ENCODE results near the gene TMEM45A.
"Not testable (repeated sequence)": the region's sequence is repeated elsewhere in the genome, so short reads cannot be mapped to it uniquely, and the experiment has no call there.

TMEM45A gene

DNA sequence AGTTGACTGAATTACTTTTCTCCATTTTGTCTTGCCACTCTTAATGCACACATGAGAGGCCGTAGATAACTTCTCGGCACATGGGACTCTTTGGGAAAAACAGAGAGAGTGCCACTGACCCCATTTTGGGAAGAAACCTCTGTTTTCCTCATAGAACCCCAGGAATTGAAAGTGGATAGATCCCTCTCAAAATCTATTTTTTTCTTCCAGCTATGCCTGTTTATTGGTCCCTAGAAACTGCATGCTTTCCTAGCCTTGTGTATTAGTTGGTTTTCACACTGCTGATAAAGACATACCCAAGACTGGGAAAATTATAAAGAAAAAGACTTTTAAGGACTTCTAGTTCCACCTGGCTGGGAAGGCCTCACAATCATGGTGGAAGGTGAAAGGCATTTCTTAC lies 23.7 kb upstream of the TMEM45A start:
- H3K4me3 ChIP-seq (ENCODE audit: low read depth, low read length), result no peak overlapping the region
- H3K27ac ChIP-seq, result no peak overlapping the region
- no peak overlapping the region for H3K9ac ChIP-seq
- no peaks in the 10 kb centered on the region for H3K36me3 ChIP-seq (ENCODE audit: control insufficient read depth, insufficient read depth, low read length)
- H3K4me2 ChIP-seq (ENCODE audit: low read length), result no peak overlapping the region
- H2AFZ ChIP-seq, result no peak overlapping the region
- H3K9me3 ChIP-seq (ENCODE audit: control insufficient read depth, low read length), result no peaks in the 10 kb centered on the region
- no peaks in the 10 kb centered on the region for H3K79me2 ChIP-seq
- H3K4me1 ChIP-seq, result no peaks in the 10 kb centered on the region
- TF ChIP-seq, protein P1, sequence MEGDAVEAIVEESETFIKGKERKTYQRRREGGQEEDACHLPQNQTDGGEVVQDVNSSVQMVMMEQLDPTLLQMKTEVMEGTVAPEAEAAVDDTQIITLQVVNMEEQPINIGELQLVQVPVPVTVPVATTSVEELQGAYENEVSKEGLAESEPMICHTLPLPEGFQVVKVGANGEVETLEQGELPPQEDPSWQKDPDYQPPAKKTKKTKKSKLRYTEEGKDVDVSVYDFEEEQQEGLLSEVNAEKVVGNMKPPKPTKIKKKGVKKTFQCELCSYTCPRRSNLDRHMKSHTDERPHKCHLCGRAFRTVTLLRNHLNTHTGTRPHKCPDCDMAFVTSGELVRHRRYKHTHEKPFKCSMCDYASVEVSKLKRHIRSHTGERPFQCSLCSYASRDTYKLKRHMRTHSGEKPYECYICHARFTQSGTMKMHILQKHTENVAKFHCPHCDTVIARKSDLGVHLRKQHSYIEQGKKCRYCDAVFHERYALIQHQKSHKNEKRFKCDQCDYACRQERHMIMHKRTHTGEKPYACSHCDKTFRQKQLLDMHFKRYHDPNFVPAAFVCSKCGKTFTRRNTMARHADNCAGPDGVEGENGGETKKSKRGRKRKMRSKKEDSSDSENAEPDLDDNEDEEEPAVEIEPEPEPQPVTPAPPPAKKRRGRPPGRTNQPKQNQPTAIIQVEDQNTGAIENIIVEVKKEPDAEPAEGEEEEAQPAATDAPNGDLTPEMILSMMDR (IDR thresholded peaks at IDR 0.05), result no peak
- no peaks in the 10 kb centered on the region for H3K27me3 ChIP-seq (ENCODE audit: control insufficient read depth, insufficient read depth, low read length)

DNA sequence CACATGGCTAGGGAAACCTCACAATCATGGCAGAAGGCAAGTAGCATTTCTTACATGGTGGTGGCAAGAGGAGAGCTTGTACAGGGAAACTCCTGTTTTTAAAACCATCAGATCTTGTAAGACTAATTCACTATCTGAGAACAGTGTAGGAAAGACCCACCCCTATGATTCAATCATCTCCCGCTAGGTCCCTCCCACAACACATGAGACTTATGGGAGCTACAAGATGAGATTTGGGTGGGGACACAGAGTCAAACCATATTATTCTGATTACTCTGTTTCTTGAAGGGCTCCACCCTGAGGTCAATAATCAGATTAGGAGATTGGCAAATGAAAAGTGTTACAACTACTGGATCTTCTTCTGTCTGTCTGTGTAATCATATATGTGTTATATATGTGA lies 21.5 kb upstream of the TMEM45A start:
- H2AFZ ChIP-seq, result no peak overlapping the region
- no peak overlapping the region for H3K9ac ChIP-seq
- no peaks in the 10 kb centered on the region for H3K79me2 ChIP-seq
- no peak overlapping the region for H3K4me2 ChIP-seq (ENCODE audit: low read length)
- H3K36me3 ChIP-seq (ENCODE audit: control insufficient read depth, insufficient read depth, low read length), result no peaks in the 10 kb centered on the region
- H3K4me3 ChIP-seq (ENCODE audit: low read depth, low read length), result no peak overlapping the region
- H3K27ac ChIP-seq, result no peak overlapping the region
- H3K27me3 ChIP-seq (ENCODE audit: control insufficient read depth, insufficient read depth, low read length), result no peaks in the 10 kb centered on the region
- no peaks in the 10 kb centered on the region for H3K4me1 ChIP-seq
- TF ChIP-seq, protein P1 (IDR thresholded peaks at IDR 0.05), result no peak
- H3K9me3 ChIP-seq (ENCODE audit: control insufficient read depth, low read length), result no peaks in the 10 kb centered on the region

DNA sequence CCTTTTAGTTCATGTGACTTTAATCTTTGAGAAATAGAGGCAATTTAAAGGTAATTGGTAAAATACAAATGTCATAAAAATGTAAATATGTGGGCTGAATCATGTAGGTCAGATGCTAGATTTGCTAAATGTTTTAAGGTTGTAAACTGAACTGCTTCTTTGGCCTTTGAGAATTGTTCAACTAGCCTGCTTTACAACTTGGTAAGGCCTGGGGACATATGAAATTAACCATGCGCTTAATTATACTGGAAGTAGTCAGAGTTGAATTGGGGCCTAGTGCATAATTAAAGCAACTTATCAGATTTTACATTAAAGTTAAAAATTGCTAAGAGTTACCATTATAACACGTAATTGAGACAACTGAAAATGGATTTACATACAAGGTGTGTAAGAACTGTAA lies 21.0 kb upstream of the TMEM45A start:
- H3K27ac ChIP-seq, result no peak overlapping the region
- H2AFZ ChIP-seq, result no peak overlapping the region
- H3K9ac ChIP-seq, result no peak overlapping the region
- no peaks in the 10 kb centered on the region for H3K36me3 ChIP-seq (ENCODE audit: control insufficient read depth, insufficient read depth, low read length)
- TF ChIP-seq, protein P1 (IDR thresholded peaks at IDR 0.05), result no peak
- H3K4me1 ChIP-seq, result no peaks in the 10 kb centered on the region
- no peaks in the 10 kb centered on the region for H3K27me3 ChIP-seq (ENCODE audit: control insufficient read depth, insufficient read depth, low read length)
- H3K4me2 ChIP-seq (ENCODE audit: low read length), result no peak overlapping the region
- no peaks in the 10 kb centered on the region for H3K9me3 ChIP-seq (ENCODE audit: control insufficient read depth, low read length)
- H3K4me3 ChIP-seq (ENCODE audit: low read depth, low read length), result no peak overlapping the region
- no peaks in the 10 kb centered on the region for H3K79me2 ChIP-seq

DNA sequence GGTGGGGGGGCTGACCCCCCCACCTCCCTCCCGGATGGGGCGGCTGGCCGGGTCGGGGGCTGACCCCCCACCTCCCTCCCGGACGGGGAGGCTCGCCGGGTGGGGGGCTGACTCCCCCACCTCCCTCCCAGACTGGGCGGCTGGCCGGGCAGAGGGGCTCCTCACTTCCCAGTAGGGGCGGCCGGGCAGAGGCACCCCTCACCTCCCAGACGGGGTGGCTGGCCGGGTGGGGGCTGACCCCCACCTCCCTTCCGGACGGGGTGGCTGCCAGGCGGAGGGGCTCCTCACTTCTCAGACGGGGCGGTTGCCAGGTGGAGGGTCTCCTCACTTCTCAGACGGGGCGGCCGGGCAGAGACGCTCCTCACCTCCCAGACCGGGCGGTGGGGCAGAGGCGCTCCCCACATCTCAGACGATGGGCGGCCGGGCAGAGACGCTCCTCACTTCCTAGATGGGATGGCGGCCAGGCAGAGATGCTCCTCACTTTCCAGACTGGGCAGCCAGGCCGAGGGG lies 14.5 kb upstream of the TMEM45A start:
- H3K27ac ChIP-seq; H3K79me2 ChIP-seq; H3K9me3 ChIP-seq (ENCODE audit: control insufficient read depth, low read length); H2AFZ ChIP-seq; H3K36me3 ChIP-seq (ENCODE audit: control insufficient read depth, insufficient read depth, low read length); H3K4me2 ChIP-seq (ENCODE audit: low read length); H3K9ac ChIP-seq; H3K27me3 ChIP-seq (ENCODE audit: control insufficient read depth, insufficient read depth, low read length); H3K4me1 ChIP-seq; H3K4me3 ChIP-seq (ENCODE audit: low read depth, low read length): not testable (repeated sequence)

DNA sequence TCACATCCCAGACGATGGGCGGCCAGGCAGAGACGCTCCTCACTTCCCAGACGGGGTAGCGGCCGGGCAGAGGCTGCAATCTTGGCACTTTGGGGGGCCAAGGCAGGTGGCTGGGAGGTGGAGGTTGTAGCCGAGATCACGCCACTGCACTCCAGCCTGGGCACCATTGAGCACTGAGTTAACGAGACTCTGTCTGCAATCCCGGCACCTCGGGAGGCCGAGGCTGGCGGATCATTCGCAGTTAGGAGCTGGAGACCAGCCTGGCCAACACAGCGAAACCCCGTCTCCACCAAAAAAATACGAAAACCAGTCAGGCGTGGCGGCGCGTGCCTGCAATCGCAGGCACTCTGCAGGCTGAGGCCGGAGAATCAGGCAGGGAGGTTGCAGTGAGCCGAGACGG lies 13.9 kb upstream of the TMEM45A start:
- H3K27me3 ChIP-seq (ENCODE audit: control insufficient read depth, insufficient read depth, low read length), result not testable (repeated sequence)

DNA sequence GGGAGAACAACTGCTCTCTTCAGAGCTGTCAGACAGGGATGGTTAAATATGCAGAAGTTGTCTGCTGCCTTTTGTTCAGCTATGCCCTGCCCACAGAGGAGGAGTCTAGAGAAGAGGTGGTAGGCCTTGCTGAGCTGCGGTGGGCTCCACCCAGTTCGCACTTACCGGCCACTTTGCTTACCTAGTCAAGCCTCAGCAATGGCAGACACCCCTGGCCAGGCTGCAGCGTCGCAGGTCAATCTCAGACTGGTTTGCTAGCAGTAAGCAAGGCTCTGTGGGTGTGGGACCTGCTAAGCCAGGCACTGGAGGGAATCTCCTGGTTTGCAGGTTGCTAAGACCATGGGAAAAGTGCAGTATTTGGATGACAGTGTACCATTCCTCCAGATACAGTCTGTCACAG lies 12.3 kb upstream of the TMEM45A start:
- TF ChIP-seq, protein P1 (IDR thresholded peaks at IDR 0.05), result no peak
- no peaks in the 10 kb centered on the region for H3K79me2 ChIP-seq
- H3K27me3 ChIP-seq (ENCODE audit: control insufficient read depth, insufficient read depth, low read length), result no peaks in the 10 kb centered on the region
- no peak overlapping the region for H3K9ac ChIP-seq
- no peaks in the 10 kb centered on the region for H3K36me3 ChIP-seq (ENCODE audit: control insufficient read depth, insufficient read depth, low read length)
- no peaks in the 10 kb centered on the region for H3K4me1 ChIP-seq
- no peaks in the 10 kb centered on the region for H3K9me3 ChIP-seq (ENCODE audit: control insufficient read depth, low read length)
- H2AFZ ChIP-seq, result no peak overlapping the region
- H3K27ac ChIP-seq, result no peak overlapping the region
- no peak overlapping the region for H3K4me2 ChIP-seq (ENCODE audit: low read length)
- no peak overlapping the region for H3K4me3 ChIP-seq (ENCODE audit: low read depth, low read length)

More for the DNA sequence above, 13.9 kb upstream of the TMEM45A start:
- H3K4me1 ChIP-seq; H3K27ac ChIP-seq; H2AFZ ChIP-seq; H3K4me3 ChIP-seq (ENCODE audit: low read depth, low read length); H3K9me3 ChIP-seq (ENCODE audit: control insufficient read depth, low read length); H3K36me3 ChIP-seq (ENCODE audit: control insufficient read depth, insufficient read depth, low read length); H3K4me2 ChIP-seq (ENCODE audit: low read length); H3K79me2 ChIP-seq; H3K9ac ChIP-seq: not testable (repeated sequence)

All from parathyroid adenoma (tissue), 2 donors.